ENCODE results near the gene ANKRD13C.

Gene ANKRD13C

GRCh38 chr1:70311369-70311768 lies 43.2 kb downstream of the ANKRD13C start:
- no CpG with 5 or more reads among the region's 3 CpGs for WGBS (ENCODE audit: insufficient coverage, insufficient read length)
- Histone ChIP-seq H3K27ac (ENCODE audit: low read length) (no peak overlapping the region), H3K4me3 (ENCODE audit: low read length) (no peak overlapping the region), H3K9me3 (ENCODE audit: control insufficient read depth, insufficient read depth, low read length) (no peaks in the 10 kb centered on the region), H3K36me3 (ENCODE audit: control insufficient read depth, insufficient read depth, low read length) (no peaks in the 10 kb centered on the region), H3K4me1 (ENCODE audit: control insufficient read depth, insufficient read depth, low read length) (no peaks in the 10 kb centered on the region), H3K27me3 (ENCODE audit: control insufficient read depth, insufficient read depth, low read length) (no peaks in the 10 kb centered on the region)
- DNase-seq (ENCODE audit: low read depth, low spot score) = no peak

DNA sequence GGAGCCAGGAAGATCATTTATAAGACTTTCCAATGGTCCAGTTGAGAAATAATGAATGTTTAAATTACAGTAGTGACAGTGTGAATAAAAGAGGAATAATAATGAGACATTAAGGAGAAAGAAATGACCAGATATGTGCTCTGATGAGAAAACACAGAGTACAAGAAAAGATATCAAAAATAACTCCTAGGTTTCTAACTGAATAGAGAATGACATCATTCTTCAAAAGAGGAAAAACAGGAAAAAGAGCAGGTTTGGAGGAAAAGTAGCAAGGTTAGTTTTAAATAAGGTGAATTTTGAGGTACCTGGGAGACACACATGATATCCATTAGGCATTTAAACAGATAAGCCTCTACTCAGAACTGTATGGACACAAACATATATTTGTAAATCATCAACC lies 55.0 kb downstream of the ANKRD13C start:
- Histone ChIP-seq H3K4me3 (ENCODE audit: low read length) (no peak overlapping the region), H3K9me3 (ENCODE audit: control insufficient read depth, insufficient read depth, low read length) (no peaks in the 10 kb centered on the region), H3K27me3 (ENCODE audit: control insufficient read depth, insufficient read depth, low read length) (no peaks in the 10 kb centered on the region), H3K4me1 (ENCODE audit: control insufficient read depth, insufficient read depth, low read length) (no peaks in the 10 kb centered on the region), H3K27ac (ENCODE audit: low read length) (no peak overlapping the region), H3K36me3 (ENCODE audit: control insufficient read depth, insufficient read depth, low read length) (no peaks in the 10 kb centered on the region; the same call in 1 of the 2 replicates)
- DNase-seq (ENCODE audit: low read depth, low spot score) = no peak

DNA sequence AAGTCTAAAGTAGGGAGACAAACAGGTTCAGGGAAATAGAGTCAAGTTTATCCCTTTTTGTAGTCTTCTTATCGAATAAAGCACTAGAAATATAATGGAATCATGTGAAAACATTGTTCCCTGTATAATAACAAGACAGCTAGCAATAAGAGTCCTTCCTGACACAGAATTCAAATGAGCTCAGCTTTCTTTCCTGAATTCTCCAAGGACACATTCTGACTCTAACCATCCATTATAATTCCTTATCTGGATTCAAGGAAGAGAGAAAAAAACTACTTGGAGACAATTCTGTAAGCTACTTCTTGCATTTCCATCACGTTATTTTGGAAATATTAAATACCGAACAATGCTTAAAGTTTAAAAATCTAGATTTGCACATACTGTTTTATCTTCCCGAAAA lies 58.8 kb downstream of the ANKRD13C start:
- WGBS (ENCODE audit: insufficient coverage, insufficient read length) = no CpG with 5 or more reads among the region's 4 CpGs

DNA sequence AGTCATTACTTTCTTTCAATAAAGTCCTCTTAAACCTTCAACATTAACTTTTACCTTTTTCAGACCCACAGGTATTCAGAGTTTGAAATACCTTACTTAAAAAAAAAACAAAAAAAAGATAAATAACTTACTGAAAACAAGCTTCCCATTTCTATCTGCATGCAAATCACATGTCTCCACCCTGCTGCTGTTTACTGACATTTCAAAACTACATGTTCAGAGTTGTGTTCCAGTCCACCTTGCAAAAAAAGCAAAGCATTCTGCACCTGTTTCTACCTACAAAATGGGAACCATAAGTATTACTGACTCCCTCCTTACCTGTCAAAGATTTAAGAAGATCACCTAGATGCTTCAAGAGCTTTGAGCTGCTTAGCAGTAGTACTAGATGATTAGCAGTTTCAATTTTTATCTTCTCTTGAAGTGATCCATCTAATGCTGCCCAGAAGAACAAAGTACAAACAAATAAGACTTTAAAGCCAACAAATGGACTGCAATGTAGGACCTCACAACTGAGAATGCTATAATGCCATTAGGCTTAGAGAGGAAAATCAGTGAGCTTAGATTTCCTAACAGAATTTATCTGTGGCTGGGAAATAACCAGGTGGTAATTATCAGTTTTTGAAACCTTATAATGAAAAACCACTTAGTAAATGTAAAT lies 61.2 kb downstream of the ANKRD13C start:
- H3K9me3 ChIP-seq (ENCODE audit: control insufficient read depth, insufficient read depth, low read length) = no peaks in the 10 kb centered on the region
- DNase-seq (ENCODE audit: low read depth, low spot score) = no peak
- no peak overlapping the region for H3K27ac ChIP-seq (ENCODE audit: low read length)
- H3K4me3 ChIP-seq (ENCODE audit: low read length) = no peak overlapping the region
- H3K36me3 ChIP-seq (ENCODE audit: control insufficient read depth, insufficient read depth, low read length) = no peaks in the 10 kb centered on the region; the same call in 1 of the 2 replicates
- H3K4me1 ChIP-seq (ENCODE audit: control insufficient read depth, insufficient read depth, low read length) = no peaks in the 10 kb centered on the region
- H3K27me3 ChIP-seq (ENCODE audit: control insufficient read depth, insufficient read depth, low read length) = no peaks in the 10 kb centered on the region

More for the DNA sequence above, 58.8 kb downstream of the ANKRD13C start:
- Histone ChIP-seq H3K27me3 (ENCODE audit: control insufficient read depth, insufficient read depth, low read length) (no peaks in the 10 kb centered on the region), H3K9me3 (ENCODE audit: control insufficient read depth, insufficient read depth, low read length) (no peaks in the 10 kb centered on the region), H3K36me3 (ENCODE audit: control insufficient read depth, insufficient read depth, low read length) (no peaks in the 10 kb centered on the region; the same call in 1 of the 2 replicates), H3K4me3 (ENCODE audit: low read length) (no peak overlapping the region), H3K27ac (ENCODE audit: low read length) (no peak overlapping the region), H3K4me1 (ENCODE audit: control insufficient read depth, insufficient read depth, low read length) (no peaks in the 10 kb centered on the region)
- DNase-seq (ENCODE audit: low read depth, low spot score) = no peak

- no peak overlapping the region for H3K27ac ChIP-seq (ENCODE audit: low read length)
- H3K4me1 ChIP-seq (ENCODE audit: control insufficient read depth, insufficient read depth, low read length) = no peaks in the 10 kb centered on the region
- no peaks in the 10 kb centered on the region for H3K27me3 ChIP-seq (ENCODE audit: control insufficient read depth, insufficient read depth, low read length)
- DNase-seq (ENCODE audit: low read depth, low spot score) = no peak
- H3K9me3 ChIP-seq (ENCODE audit: control insufficient read depth, insufficient read depth, low read length) = no peaks in the 10 kb centered on the region
- H3K36me3 ChIP-seq (ENCODE audit: control insufficient read depth, insufficient read depth, low read length) = no peaks in the 10 kb centered on the region; the same call in 1 of the 2 replicates
- no peak overlapping the region for H3K4me3 ChIP-seq (ENCODE audit: low read length)
- WGBS (ENCODE audit: insufficient coverage, insufficient read length) = no CpG with 5 or more reads among the region's 1 CpG
Measured at GRCh38 chr1:70290218-70290617, 64.3 kb downstream of the ANKRD13C start.

DNA sequence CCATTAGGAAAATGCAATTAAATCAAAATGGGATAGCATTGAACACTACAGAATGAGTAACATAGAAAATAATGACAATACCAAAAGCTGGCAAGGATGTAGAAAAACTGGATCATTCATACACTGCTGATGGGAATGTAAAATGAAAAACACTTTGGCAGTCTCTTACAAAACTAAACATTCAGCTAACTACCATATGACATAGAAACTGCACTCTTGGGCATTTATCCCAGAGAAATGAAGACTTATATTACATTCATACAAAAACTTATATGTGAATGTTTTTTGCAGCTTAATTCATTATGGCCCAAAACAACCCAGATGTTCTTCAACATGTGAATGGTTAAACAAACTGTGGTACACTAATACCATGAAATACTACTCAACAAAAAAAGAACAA lies 66.4 kb downstream of the ANKRD13C start:
- DNase-seq (ENCODE audit: low read depth, low spot score) = no peak

GRCh38 chr1:70286453-70286852 lies 68.1 kb downstream of the ANKRD13C start:
- Histone ChIP-seq H3K9me3 (ENCODE audit: control insufficient read depth, insufficient read depth, low read length) (no peaks in the 10 kb centered on the region), H3K27ac (ENCODE audit: low read length) (no peak overlapping the region), H3K4me1 (ENCODE audit: control insufficient read depth, insufficient read depth, low read length) (no peaks in the 10 kb centered on the region), H3K4me3 (ENCODE audit: low read length) (no peak overlapping the region), H3K27me3 (ENCODE audit: control insufficient read depth, insufficient read depth, low read length) (no peaks in the 10 kb centered on the region), H3K36me3 (ENCODE audit: control insufficient read depth, insufficient read depth, low read length) (no peaks in the 10 kb centered on the region; the same call in 1 of the 2 replicates)
- DNase-seq (ENCODE audit: low read depth, low spot score) = no peak
- no CpG with 5 or more reads among the region's 5 CpGs for WGBS (ENCODE audit: insufficient coverage, insufficient read length)

More for the DNA sequence above, 66.4 kb downstream of the ANKRD13C start:
- Histone ChIP-seq H3K27ac (ENCODE audit: low read length) (no peak overlapping the region), H3K4me3 (ENCODE audit: low read length) (no peak overlapping the region), H3K36me3 (ENCODE audit: control insufficient read depth, insufficient read depth, low read length) (no peaks in the 10 kb centered on the region; the same call in 1 of the 2 replicates), H3K4me1 (ENCODE audit: control insufficient read depth, insufficient read depth, low read length) (no peaks in the 10 kb centered on the region), H3K9me3 (ENCODE audit: control insufficient read depth, insufficient read depth, low read length) (no peaks in the 10 kb centered on the region), H3K27me3 (ENCODE audit: control insufficient read depth, insufficient read depth, low read length) (no peaks in the 10 kb centered on the region)

DNA sequence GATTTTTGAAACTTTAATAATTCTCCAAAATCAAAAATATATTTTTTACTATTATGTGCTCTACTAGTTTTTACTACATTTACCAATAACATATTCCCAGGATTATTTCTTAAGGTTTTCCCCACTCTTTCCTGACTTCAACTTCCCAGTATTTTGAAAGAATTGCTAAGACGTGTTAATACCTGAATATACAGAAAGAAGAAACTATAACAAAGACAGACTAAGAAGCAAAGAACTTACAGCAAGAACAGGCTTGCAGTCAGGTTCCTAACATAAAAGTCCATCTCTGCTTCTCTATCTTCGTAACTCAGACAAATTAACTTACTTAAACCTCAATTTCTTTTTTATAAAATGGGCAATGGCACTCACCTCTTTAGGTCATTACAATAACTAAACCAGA lies 70.2 kb downstream of the ANKRD13C start:
- Histone ChIP-seq H3K27ac (ENCODE audit: low read length) (no peak overlapping the region), H3K4me1 (ENCODE audit: control insufficient read depth, insufficient read depth, low read length) (no peaks in the 10 kb centered on the region), H3K9me3 (ENCODE audit: control insufficient read depth, insufficient read depth, low read length) (no peaks in the 10 kb centered on the region), H3K36me3 (ENCODE audit: control insufficient read depth, insufficient read depth, low read length) (no peaks in the 10 kb centered on the region), H3K4me3 (ENCODE audit: low read length) (no peak overlapping the region), H3K27me3 (ENCODE audit: control insufficient read depth, insufficient read depth, low read length) (no peaks in the 10 kb centered on the region)
- WGBS (ENCODE audit: insufficient coverage, insufficient read length) = 100% methylated on average over 1 of the region's 2 CpGs
- no peak for DNase-seq (ENCODE audit: low read depth, low spot score)

- H3K36me3 ChIP-seq (ENCODE audit: control insufficient read depth, insufficient read depth, low read length) = no peaks in the 10 kb centered on the region
- H3K27me3 ChIP-seq (ENCODE audit: control insufficient read depth, insufficient read depth, low read length) = no peaks in the 10 kb centered on the region
- no peak for DNase-seq (ENCODE audit: low read depth, low spot score)
- no CpG with 5 or more reads among the region's 1 CpG for WGBS (ENCODE audit: insufficient coverage, insufficient read length)
- no peaks in the 10 kb centered on the region for H3K9me3 ChIP-seq (ENCODE audit: control insufficient read depth, insufficient read depth, low read length)
- H3K4me1 ChIP-seq (ENCODE audit: control insufficient read depth, insufficient read depth, low read length) = no peaks in the 10 kb centered on the region
- no peak overlapping the region for H3K27ac ChIP-seq (ENCODE audit: low read length)
- no peak overlapping the region for H3K4me3 ChIP-seq (ENCODE audit: low read length)
Measured at GRCh38 chr1:70278710-70279109, 75.8 kb downstream of the ANKRD13C start.

- Histone ChIP-seq H3K4me1 (ENCODE audit: control insufficient read depth, insufficient read depth, low read length) (no peaks in the 10 kb centered on the region), H3K27me3 (ENCODE audit: control insufficient read depth, insufficient read depth, low read length) (no peaks in the 10 kb centered on the region), H3K27ac (ENCODE audit: low read length) (no peak overlapping the region), H3K9me3 (ENCODE audit: control insufficient read depth, insufficient read depth, low read length) (no peaks in the 10 kb centered on the region), H3K4me3 (ENCODE audit: low read length) (no peak overlapping the region), H3K36me3 (ENCODE audit: control insufficient read depth, insufficient read depth, low read length) (no peaks in the 10 kb centered on the region)
- no CpG with 5 or more reads among the region's 5 CpGs for WGBS (ENCODE audit: insufficient coverage, insufficient read length)
- no peak for DNase-seq (ENCODE audit: low read depth, low spot score)
Measured at GRCh38 chr1:70277875-70278274, 76.6 kb downstream of the ANKRD13C start.

GRCh38 chr1:70265946-70266345 lies 88.6 kb downstream of the ANKRD13C start:
- H3K27me3 ChIP-seq (ENCODE audit: control insufficient read depth, insufficient read depth, low read length) = no peaks in the 10 kb centered on the region
- no peaks in the 10 kb centered on the region for H3K36me3 ChIP-seq (ENCODE audit: control insufficient read depth, insufficient read depth, low read length)
- WGBS (ENCODE audit: insufficient coverage, insufficient read length) = no CpG with 5 or more reads among the region's 1 CpG
- H3K27ac ChIP-seq (ENCODE audit: low read length) = no peak overlapping the region
- no peak overlapping the region for H3K4me3 ChIP-seq (ENCODE audit: low read length)
- no peaks in the 10 kb centered on the region for H3K4me1 ChIP-seq (ENCODE audit: control insufficient read depth, insufficient read depth, low read length)
- H3K9me3 ChIP-seq (ENCODE audit: control insufficient read depth, insufficient read depth, low read length) = no peaks in the 10 kb centered on the region
- DNase-seq (ENCODE audit: low read depth, low spot score) = no peak

Data from iPS DF 6.9 (cell line).